HEK293 (cell line): ENCODE measurements around the gene HPSE2.
A peak's percentile ranks its signal among the peaks of the same experiment; 100 is the strongest.

ENCODE experiments used
- CTCF ChIA-PET: fragments of 350-600 bp; formaldehyde crosslinking; extraction: SDS; loops from one replicate; lab custom pipeline; 2021; ENCODE audit warnings: antibody characterized with exemption; lab: Yijun Ruan, JAX
- POLR2A ChIA-PET: fragments of 300-600 bp; formaldehyde crosslinking; extraction: SDS; loops from one replicate; lab custom pipeline; 2020; ENCODE audit warnings: antibody characterized with exemption, inconsistent platforms; lab: Yijun Ruan, JAX
- H3K27ac ChIP-seq: fragments of 200-500 bp; sonication (Bioruptor generic); 2 replicates; pipeline ENCODE4 v1.5.1; 2014; ENCODE audit warnings: low read depth, low read length, control low read depth, inconsistent platforms; ENCODE audit errors: extremely low read depth
- H3K36me3 ChIP-seq, 2 experiments: fragments of 200-500 bp in 1 of 2; sonication (Bioruptor generic) in 1 of 2; 1 replicate in 1 of 2; 2 replicates in 1 of 2; pipeline ENCODE4 v1.5.1; 2014 to 2017; ENCODE audit warnings: inconsistent platforms in 2 of 2, low read length in 2 of 2; ENCODE audit not compliant: control insufficient read depth in 2 of 2, insufficient read depth in 1 of 2
- H3K4me1 ChIP-seq: fragments of 200-500 bp; sonication (Bioruptor generic); 2 replicates; pipeline ENCODE4 v1.5.1; 2014; ENCODE audit warnings: mild to moderate bottlenecking, low read length, inconsistent platforms; ENCODE audit not compliant: control insufficient read depth, insufficient read depth
- H3K4me3 ChIP-seq: 2 replicates; pipeline ENCODE4 v1.5.1; 2011; ENCODE audit warnings: low read depth, mild to moderate bottlenecking, control low read depth, low read length, moderate library complexity
- H3K9me3 ChIP-seq: fragments of 200-500 bp; sonication (Bioruptor generic); 2 replicates; pipeline ENCODE4 v1.5.1; 2014; ENCODE audit warnings: low read depth, low read length, inconsistent platforms; ENCODE audit not compliant: control insufficient read depth, insufficient read depth
- FEZF1 ChIP-seq: fragments of 450-650 bp; formaldehyde crosslinking; IDR thresholded peaks from 2 replicates; pipeline ENCODE4 v1.5.1; 2016; ENCODE audit warnings: missing biosample characterization, missing genetic modification characterization
- KLF1 ChIP-seq: fragments of 450-650 bp; formaldehyde crosslinking; IDR thresholded peaks from 2 replicates; pipeline ENCODE4 v1.5.1; 2016; ENCODE audit warnings: missing biosample characterization, missing genetic modification characterization
- OSR2 ChIP-seq: fragments of 450-650 bp; formaldehyde crosslinking; IDR thresholded peaks from 2 replicates; pipeline ENCODE4 v1.5.1; 2016; ENCODE audit warnings: missing biosample characterization, missing genetic modification characterization
- WT1 ChIP-seq: fragments of 450-650 bp; formaldehyde crosslinking; IDR thresholded peaks from 2 replicates; pipeline ENCODE4 v1.5.1; 2016; ENCODE audit warnings: missing biosample characterization, missing genetic modification characterization
- ZBTB17 ChIP-seq: fragments of 450-650 bp; formaldehyde crosslinking; IDR thresholded peaks from 2 replicates; pipeline ENCODE4 v1.5.1; 2016; ENCODE audit warnings: missing biosample characterization, missing genetic modification characterization
- ZNF138 ChIP-seq: fragments of 450-650 bp; formaldehyde crosslinking; IDR thresholded peaks from 2 replicates; pipeline ENCODE4 v1.5.1; 2016; ENCODE audit warnings: missing biosample characterization, missing genetic modification characterization, borderline replicate concordance
- ZNF239 ChIP-seq: fragments of 450-650 bp; formaldehyde crosslinking; IDR thresholded peaks from 2 replicates; pipeline ENCODE4 v1.5.1; 2016; ENCODE audit warnings: missing biosample characterization, missing genetic modification characterization
- ZNF433 ChIP-seq: fragments of 450-650 bp; formaldehyde crosslinking; IDR thresholded peaks from 2 replicates; pipeline ENCODE4 v1.5.1; 2016; ENCODE audit warnings: missing biosample characterization, missing genetic modification characterization, low read depth
- ZNF624 ChIP-seq: fragments of 450-650 bp; formaldehyde crosslinking; IDR thresholded peaks from 2 replicates; pipeline ENCODE4 v1.5.1; 2017; ENCODE audit warnings: missing biosample characterization, missing genetic modification characterization
- TF ChIP-seq, protein P1 (sequence below): fragments of 450-650 bp; formaldehyde crosslinking; IDR thresholded peaks from 2 replicates; pipeline ENCODE4 v1.5.1; 2016; ENCODE audit warnings: missing biosample characterization, missing genetic modification characterization
- TF ChIP-seq, protein P2 (sequence below): fragments of 450-650 bp; formaldehyde crosslinking; conservative IDR thresholded peaks from 2 replicates; pipeline ENCODE4 v1.5.1; 2016; ENCODE audit warnings: low read depth, missing biosample characterization, missing genetic modification characterization
- TF ChIP-seq, protein P3 (sequence below): fragments of 450-650 bp; formaldehyde crosslinking; IDR thresholded peaks from 2 replicates; pipeline ENCODE4 v1.5.1; 2016; ENCODE audit warnings: missing biosample characterization, missing genetic modification characterization
- TF ChIP-seq, protein P4 (sequence below): fragments of 450-650 bp; formaldehyde crosslinking; IDR thresholded peaks from 2 replicates; pipeline ENCODE4 v1.5.1; 2016; ENCODE audit warnings: missing biosample characterization, missing genetic modification characterization
- TF ChIP-seq, protein P5 (sequence below): fragments of 450-650 bp; formaldehyde crosslinking; IDR thresholded peaks from 2 replicates; pipeline ENCODE4 v1.5.1; 2016; ENCODE audit warnings: missing biosample characterization, missing genetic modification characterization
- TF ChIP-seq, protein P6 (sequence below): fragments of 450-650 bp; formaldehyde crosslinking; IDR thresholded peaks from 2 replicates; pipeline ENCODE4 v1.5.1; 2017; ENCODE audit warnings: missing biosample characterization, missing genetic modification characterization

HPSE2 gene

DNA sequence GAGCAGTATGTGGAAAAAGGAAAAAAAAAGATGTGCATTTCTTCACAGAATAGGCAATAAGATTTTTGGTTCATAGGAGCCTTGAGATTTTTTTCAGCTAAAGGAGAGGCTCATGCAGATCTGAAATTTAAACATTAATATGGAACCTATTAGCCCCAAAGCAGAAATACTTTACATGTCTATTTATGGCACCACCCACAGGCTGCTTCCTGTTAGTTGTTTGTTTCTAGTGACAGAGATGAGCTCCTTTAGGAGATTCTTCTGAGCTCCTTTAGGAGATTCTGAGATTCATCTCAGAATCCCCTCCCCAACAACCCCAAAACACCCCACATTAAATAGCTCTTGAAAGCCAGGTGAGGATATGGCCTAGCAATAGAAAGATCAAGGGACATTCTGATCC lies 761.0 kb downstream of the HPSE2 start:
- CTCF ChIA-PET, result interaction anchor here (0.7 kb wide), 1 partner anchor 49 kb away, joined by 3 read pairs; no protein-coding TSS in a partner anchor
- H3K4me1 ChIP-seq, result 0 out of 2 replicates have a peak, but pooled peaks cover 3% of the 10 kb centered on the region
- POLR2A ChIA-PET, result no interaction called here

DNA sequence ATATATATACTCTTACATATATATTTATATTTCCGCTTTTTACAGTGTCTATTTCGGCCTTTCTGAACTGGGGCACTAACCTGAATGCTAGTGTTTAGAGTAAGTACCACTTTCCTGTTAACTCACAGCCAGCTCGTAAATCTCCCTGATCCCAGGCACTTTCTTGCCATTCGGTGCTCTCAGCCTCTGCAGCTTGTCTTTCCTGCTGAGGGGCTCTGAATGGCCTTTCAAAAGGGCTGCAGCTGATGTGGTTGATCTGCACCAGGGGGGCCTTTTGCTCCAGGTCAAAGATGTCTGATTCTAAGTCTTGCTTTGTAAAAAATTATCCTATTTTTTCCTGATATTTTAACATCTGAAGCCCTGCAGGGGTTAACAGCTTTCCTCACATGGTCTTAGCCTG lies 763.5 kb downstream of the HPSE2 start:
- H3K9me3 ChIP-seq, result no peaks in the 10 kb centered on the region
- TF ChIP-seq ZBTB17 (tag by site-specific recombination), result 0 out of 2 replicates have a peak, but pooled peaks have one; percentile 22
- no peak for TF ChIP-seq ZNF433 (tag by site-specific recombination)
- peak; percentile 30; the same call in 1 of the 2 replicates for TF ChIP-seq FEZF1 (tag by site-specific recombination)
- TF ChIP-seq, all 188 proteins: peak for 2
- ChIA-PET CTCF (interaction anchor here (1.2 kb wide), 1 partner anchor 804 kb away, joined by 3 read pairs; no protein-coding TSS in a partner anchor), POLR2A (no interaction called here)
- Histone ChIP-seq H3K36me3 (no peaks in the 10 kb centered on the region), H3K4me1 (0 out of 2 replicates have a peak, but pooled peaks cover 3% of the 10 kb centered on the region), H3K27ac (no peak overlapping the region), H3K4me3 (no peak overlapping the region)

More for the DNA sequence above, 761.0 kb downstream of the HPSE2 start:
- Histone ChIP-seq H3K9me3 (no peaks in the 10 kb centered on the region), H3K36me3 (no peaks in the 10 kb centered on the region), H3K27ac (no peak overlapping the region), H3K4me3 (no peak overlapping the region)
- TF ChIP-seq, protein P1, sequence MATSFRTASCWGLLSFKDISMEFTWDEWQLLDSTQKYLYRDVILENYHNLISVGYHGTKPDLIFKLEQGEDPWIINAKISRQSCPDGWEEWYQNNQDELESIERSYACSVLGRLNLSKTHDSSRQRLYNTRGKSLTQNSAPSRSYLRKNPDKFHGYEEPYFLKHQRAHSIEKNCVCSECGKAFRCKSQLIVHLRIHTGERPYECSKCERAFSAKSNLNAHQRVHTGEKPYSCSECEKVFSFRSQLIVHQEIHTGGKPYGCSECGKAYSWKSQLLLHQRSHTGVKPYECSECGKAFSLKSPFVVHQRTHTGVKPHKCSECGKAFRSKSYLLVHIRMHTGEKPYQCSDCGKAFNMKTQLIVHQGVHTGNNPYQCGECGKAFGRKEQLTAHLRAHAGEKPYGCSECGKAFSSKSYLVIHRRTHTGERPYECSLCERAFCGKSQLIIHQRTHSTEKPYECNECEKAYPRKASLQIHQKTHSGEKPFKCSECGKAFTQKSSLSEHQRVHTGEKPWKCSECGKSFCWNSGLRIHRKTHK (tag by site-specific recombination), result no peak
- TF ChIP-seq ZNF433 (tag by site-specific recombination) (no peak), ZNF624 (no peak)
- TF ChIP-seq, protein P2, sequence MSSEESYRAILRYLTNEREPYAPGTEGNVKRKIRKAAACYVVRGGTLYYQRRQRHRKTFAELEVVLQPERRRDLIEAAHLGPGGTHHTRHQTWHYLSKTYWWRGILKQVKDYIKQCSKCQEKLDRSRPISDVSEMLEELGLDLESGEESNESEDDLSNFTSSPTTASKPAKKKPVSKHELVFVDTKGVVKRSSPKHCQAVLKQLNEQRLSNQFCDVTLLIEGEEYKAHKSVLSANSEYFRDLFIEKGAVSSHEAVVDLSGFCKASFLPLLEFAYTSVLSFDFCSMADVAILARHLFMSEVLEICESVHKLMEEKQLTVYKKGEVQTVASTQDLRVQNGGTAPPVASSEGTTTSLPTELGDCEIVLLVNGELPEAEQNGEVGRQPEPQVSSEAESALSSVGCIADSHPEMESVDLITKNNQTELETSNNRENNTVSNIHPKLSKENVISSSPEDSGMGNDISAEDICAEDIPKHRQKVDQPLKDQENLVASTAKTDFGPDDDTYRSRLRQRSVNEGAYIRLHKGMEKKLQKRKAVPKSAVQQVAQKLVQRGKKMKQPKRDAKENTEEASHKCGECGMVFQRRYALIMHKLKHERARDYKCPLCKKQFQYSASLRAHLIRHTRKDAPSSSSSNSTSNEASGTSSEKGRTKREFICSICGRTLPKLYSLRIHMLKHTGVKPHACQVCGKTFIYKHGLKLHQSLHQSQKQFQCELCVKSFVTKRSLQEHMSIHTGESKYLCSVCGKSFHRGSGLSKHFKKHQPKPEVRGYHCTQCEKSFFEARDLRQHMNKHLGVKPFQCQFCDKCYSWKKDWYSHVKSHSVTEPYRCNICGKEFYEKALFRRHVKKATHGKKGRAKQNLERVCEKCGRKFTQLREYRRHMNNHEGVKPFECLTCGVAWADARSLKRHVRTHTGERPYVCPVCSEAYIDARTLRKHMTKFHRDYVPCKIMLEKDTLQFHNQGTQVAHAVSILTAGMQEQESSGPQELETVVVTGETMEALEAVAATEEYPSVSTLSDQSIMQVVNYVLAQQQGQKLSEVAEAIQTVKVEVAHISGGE (tag by site-specific recombination), result no peak

DNA sequence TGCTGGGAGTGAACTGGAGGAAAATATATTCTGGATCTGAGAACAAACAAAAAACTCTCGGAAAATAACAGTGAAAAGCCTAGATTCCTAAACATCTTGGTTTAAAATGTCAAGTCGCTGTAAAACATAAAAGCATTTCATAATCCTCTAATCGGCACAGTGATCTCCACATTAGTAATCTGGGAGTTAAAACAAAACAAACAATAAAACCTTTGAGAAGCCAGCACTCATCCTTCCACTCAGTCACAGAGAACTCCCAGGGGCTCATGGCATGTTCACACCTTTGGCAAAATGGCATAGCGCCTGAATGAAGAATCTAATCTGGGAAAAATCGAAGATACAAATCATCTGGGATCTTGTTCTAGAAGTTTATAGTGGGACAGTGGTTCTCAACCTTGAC lies 764.8 kb downstream of the HPSE2 start:
- TF ChIP-seq ZNF239 (tag by site-specific recombination) (no peak), ZNF138 (tag by site-specific recombination) (no peak), WT1 (tag by site-specific recombination) (peak; percentile 80), KLF1 (tag by site-specific recombination) (peak; percentile 16; the same call in 1 of the 2 replicates), OSR2 (tag by site-specific recombination) (peak; percentile 73)
- TF ChIP-seq, protein P3, sequence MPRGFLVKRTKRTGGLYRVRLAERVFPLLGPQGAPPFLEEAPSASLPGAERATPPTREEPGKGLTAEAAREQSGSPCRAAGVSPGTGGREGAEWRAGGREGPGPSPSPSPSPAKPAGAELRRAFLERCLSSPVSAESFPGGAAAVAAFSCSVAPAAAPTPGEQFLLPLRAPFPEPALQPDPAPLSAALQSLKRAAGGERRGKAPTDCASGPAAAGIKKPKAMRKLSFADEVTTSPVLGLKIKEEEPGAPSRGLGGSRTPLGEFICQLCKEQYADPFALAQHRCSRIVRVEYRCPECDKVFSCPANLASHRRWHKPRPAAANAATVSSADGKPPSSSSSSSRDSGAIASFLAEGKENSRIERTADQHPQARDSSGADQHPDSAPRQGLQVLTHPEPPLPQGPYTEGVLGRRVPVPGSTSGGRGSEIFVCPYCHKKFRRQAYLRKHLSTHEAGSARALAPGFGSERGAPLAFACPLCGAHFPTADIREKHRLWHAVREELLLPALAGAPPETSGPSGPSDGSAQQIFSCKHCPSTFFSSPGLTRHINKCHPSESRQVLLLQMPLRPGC (tag by site-specific recombination), result 0 out of 2 replicates have a peak, but pooled peaks have one; percentile 45
- TF ChIP-seq, protein P4, sequence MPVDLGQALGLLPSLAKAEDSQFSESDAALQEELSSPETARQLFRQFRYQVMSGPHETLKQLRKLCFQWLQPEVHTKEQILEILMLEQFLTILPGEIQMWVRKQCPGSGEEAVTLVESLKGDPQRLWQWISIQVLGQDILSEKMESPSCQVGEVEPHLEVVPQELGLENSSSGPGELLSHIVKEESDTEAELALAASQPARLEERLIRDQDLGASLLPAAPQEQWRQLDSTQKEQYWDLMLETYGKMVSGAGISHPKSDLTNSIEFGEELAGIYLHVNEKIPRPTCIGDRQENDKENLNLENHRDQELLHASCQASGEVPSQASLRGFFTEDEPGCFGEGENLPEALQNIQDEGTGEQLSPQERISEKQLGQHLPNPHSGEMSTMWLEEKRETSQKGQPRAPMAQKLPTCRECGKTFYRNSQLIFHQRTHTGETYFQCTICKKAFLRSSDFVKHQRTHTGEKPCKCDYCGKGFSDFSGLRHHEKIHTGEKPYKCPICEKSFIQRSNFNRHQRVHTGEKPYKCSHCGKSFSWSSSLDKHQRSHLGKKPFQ (tag by site-specific recombination), result peak; percentile 94
- TF ChIP-seq, protein P5, sequence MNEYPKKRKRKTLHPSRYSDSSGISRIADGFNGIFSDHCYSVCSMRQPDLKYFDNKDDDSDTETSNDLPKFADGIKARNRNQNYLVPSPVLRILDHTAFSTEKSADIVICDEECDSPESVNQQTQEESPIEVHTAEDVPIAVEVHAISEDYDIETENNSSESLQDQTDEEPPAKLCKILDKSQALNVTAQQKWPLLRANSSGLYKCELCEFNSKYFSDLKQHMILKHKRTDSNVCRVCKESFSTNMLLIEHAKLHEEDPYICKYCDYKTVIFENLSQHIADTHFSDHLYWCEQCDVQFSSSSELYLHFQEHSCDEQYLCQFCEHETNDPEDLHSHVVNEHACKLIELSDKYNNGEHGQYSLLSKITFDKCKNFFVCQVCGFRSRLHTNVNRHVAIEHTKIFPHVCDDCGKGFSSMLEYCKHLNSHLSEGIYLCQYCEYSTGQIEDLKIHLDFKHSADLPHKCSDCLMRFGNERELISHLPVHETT (tag by site-specific recombination), result no peak
- TF ChIP-seq, protein P6, sequence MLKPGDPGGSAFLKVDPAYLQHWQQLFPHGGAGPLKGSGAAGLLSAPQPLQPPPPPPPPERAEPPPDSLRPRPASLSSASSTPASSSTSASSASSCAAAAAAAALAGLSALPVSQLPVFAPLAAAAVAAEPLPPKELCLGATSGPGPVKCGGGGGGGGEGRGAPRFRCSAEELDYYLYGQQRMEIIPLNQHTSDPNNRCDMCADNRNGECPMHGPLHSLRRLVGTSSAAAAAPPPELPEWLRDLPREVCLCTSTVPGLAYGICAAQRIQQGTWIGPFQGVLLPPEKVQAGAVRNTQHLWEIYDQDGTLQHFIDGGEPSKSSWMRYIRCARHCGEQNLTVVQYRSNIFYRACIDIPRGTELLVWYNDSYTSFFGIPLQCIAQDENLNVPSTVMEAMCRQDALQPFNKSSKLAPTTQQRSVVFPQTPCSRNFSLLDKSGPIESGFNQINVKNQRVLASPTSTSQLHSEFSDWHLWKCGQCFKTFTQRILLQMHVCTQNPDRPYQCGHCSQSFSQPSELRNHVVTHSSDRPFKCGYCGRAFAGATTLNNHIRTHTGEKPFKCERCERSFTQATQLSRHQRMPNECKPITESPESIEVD (tag by site-specific recombination), result peak; percentile 66
- 0 out of 2 replicates have a peak, but pooled peaks cover 3% of the 10 kb centered on the region for H3K4me1 ChIP-seq
- no peaks in the 10 kb centered on the region for H3K36me3 ChIP-seq
- CTCF ChIA-PET, result interaction anchor here (0.7 kb wide), 1 partner anchor 809 kb away, joined by 3 read pairs; no protein-coding TSS in a partner anchor
- H3K9me3 ChIP-seq, result no peaks in the 10 kb centered on the region
- POLR2A ChIA-PET, result no interaction called here
- no peak overlapping the region for H3K4me3 ChIP-seq
- no peak overlapping the region for H3K27ac ChIP-seq
